ENCODE measurements around the gene FGD5. TPM values are rescaled to one million over a fixed set of nuclear protein-coding genes. Genes with fewer than 3 reads are reported as not detected.
A peak's percentile ranks its signal among the peaks of the same experiment; 100 is the strongest.

The FGD5 gene
- total and polyA plus RNA-seq, 9 of the 15 experiments (the other 6 are each of a cell fraction or from before 2014, with no cell fraction given), result 0.18 TPM; not detected in 8

DNA sequence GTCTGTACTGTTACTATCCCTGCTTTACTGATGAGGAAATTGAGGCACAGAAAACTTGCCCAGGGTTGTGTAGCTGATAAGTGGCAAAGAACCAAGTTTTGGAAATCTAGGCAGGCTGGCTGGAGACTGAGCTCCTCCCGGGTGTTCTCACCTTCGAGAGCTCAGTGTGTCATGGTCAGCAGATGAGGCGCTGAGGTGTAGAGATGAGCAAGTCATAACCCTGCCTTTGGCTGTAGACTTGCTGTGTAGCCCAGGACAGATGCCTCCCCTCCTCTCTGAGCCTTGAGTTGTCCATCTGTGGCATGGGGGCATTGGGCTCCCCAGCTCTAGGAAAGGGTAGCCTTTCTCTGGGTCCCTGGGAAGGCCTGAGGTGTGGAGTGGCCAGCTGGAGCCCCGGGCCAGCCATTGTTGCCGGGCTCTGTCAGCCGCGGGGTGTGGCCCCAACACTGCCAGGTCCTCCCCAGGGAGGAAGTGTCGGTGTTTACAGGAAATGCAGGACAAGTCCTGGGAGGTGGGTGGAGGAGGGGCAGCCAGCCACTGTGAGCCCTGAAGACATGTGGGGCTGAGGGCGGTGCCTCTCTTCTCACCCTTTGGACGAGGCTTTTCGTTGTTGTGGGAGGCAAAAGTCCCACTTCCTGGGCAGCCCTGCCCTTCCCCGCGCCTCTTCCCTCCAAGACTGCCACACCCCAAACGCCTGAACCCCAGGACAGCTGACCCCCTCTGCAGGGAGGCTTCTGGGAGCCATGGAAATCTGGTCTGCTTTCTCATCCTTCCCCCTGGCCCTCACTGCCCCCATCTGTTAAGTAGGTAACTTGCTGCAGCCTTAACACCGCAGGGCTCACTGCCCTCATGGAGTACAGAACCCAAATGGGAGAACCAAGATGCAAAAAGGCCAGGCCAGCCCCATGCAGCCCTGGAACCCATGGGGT, 29.1 kb downstream of the FGD5 start (continued):
- TF ChIP-seq MYC (IDR thresholded peaks at IDR 0.05; ENCODE audit: low read depth, low read length) (peak; percentile 50; the same call in 1 of the 2 replicates), MYC (CRISPR knock-in tag; IDR thresholded peaks at IDR 0.05; ENCODE audit: borderline replicate concordance, low read depth) (no peak), ZNF175 (CRISPR knock-in tag; IDR thresholded peaks at IDR 0.05; ENCODE audit: low read depth) (peak; percentile 81; the same call in 1 of the 2 replicates), SMAD4 (CRISPR knock-in tag; conservative IDR thresholded peaks at IDR 0.05) (peak; percentile 65), MXD1 (CRISPR knock-in tag; IDR thresholded peaks at IDR 0.05; ENCODE audit: borderline replicate concordance, poor library complexity, severe bottlenecking) (no peak), SPI1 (IDR thresholded peaks at IDR 0.05; ENCODE audit: borderline replicate concordance, low read depth, low read length) (peak; percentile 96), HOMEZ (CRISPR knock-in tag; IDR thresholded peaks at IDR 0.05) (no peak), TRIM24 (IDR thresholded peaks at IDR 0.05) (peak in 1 of 2 experiments; percentile 46; a peak in 1 of 4 replicates), CTBP1 (IDR thresholded peaks at IDR 0.05; ENCODE audit: borderline replicate concordance) (peak; percentile 71; the same call in 1 of the 2 replicates)
- TF ChIP-seq, protein P1, sequence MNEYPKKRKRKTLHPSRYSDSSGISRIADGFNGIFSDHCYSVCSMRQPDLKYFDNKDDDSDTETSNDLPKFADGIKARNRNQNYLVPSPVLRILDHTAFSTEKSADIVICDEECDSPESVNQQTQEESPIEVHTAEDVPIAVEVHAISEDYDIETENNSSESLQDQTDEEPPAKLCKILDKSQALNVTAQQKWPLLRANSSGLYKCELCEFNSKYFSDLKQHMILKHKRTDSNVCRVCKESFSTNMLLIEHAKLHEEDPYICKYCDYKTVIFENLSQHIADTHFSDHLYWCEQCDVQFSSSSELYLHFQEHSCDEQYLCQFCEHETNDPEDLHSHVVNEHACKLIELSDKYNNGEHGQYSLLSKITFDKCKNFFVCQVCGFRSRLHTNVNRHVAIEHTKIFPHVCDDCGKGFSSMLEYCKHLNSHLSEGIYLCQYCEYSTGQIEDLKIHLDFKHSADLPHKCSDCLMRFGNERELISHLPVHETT (CRISPR knock-in tag; conservative IDR thresholded peaks at IDR 0.05 in 1 of 2, IDR thresholded peaks at IDR 0.05 in 1 of 2), result peak in 1 of 2 experiments; percentile 56; a peak in 1 of 4 replicates
- TF ChIP-seq, protein P2, sequence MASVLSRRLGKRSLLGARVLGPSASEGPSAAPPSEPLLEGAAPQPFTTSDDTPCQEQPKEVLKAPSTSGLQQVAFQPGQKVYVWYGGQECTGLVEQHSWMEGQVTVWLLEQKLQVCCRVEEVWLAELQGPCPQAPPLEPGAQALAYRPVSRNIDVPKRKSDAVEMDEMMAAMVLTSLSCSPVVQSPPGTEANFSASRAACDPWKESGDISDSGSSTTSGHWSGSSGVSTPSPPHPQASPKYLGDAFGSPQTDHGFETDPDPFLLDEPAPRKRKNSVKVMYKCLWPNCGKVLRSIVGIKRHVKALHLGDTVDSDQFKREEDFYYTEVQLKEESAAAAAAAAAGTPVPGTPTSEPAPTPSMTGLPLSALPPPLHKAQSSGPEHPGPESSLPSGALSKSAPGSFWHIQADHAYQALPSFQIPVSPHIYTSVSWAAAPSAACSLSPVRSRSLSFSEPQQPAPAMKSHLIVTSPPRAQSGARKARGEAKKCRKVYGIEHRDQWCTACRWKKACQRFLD (CRISPR knock-in tag; IDR thresholded peaks at IDR 0.05), result no peak; the same call in 1 of the 2 replicates
- TF ChIP-seq, protein P3, sequence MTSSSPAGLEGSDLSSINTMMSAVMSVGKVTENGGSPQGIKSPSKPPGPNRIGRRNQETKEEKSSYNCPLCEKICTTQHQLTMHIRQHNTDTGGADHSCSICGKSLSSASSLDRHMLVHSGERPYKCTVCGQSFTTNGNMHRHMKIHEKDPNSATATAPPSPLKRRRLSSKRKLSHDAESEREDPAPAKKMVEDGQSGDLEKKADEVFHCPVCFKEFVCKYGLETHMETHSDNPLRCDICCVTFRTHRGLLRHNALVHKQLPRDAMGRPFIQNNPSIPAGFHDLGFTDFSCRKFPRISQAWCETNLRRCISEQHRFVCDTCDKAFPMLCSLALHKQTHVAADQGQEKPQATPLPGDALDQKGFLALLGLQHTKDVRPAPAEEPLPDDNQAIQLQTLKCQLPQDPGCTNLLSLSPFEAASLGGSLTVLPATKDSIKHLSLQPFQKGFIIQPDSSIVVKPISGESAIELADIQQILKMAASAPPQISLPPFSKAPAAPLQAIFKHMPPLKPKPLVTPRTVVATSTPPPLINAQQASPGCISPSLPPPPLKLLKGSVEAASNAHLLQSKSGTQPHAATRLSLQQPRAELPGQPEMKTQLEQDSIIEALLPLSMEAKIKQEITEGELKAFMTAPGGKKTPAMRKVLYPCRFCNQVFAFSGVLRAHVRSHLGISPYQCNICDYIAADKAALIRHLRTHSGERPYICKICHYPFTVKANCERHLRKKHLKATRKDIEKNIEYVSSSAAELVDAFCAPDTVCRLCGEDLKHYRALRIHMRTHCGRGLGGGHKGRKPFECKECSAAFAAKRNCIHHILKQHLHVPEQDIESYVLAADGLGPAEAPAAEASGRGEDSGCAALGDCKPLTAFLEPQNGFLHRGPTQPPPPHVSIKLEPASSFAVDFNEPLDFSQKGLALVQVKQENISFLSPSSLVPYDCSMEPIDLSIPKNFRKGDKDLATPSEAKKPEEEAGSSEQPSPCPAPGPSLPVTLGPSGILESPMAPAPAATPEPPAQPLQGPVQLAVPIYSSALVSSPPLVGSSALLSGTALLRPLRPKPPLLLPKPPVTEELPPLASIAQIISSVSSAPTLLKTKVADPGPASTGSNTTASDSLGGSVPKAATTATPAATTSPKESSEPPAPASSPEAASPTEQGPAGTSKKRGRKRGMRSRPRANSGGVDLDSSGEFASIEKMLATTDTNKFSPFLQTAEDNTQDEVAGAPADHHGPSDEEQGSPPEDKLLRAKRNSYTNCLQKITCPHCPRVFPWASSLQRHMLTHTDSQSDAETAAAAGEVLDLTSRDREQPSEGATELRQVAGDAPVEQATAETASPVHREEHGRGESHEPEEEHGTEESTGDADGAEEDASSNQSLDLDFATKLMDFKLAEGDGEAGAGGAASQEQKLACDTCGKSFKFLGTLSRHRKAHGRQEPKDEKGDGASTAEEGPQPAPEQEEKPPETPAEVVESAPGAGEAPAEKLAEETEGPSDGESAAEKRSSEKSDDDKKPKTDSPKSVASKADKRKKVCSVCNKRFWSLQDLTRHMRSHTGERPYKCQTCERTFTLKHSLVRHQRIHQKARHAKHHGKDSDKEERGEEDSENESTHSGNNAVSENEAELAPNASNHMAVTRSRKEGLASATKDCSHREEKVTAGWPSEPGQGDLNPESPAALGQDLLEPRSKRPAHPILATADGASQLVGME (CRISPR knock-in tag; IDR thresholded peaks at IDR 0.05), result 0 out of 2 replicates have a peak, but pooled peaks have one; percentile 51

Measured in K562 (cell line).